Amniotic stem cell (primary cell): ENCODE measurements around the gene NLRC4.
"Not testable (repeated sequence)": the region's sequence is repeated elsewhere in the genome, so short reads cannot be mapped to it uniquely, and the experiment has no call there.

Source experiments
- DNase-seq: peaks from one replicate; lab custom pipeline; 2025; lab: John Stamatoyannopoulos, UW

NLRC4 gene

DNA sequence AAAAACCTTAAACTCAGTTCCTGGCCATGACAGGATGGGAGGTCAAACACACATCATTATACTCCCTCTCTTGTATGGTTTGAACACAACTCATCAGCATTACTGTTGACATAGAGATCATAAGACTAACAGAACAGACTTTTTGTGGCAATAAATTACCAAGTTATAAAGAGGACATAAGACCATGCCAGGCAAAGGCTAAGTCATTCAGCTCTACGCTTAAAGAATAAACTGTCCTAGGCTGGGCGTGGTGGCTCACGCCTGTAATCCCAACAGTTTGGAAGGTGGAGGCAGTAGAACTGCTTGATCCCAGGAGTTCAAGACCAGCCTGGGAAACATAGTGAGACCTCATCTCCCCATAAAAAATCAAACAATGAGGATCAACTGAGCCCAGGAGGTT, 16.4 kb downstream of the NLRC4 start:
- DNase-seq, result no peak

DNA sequence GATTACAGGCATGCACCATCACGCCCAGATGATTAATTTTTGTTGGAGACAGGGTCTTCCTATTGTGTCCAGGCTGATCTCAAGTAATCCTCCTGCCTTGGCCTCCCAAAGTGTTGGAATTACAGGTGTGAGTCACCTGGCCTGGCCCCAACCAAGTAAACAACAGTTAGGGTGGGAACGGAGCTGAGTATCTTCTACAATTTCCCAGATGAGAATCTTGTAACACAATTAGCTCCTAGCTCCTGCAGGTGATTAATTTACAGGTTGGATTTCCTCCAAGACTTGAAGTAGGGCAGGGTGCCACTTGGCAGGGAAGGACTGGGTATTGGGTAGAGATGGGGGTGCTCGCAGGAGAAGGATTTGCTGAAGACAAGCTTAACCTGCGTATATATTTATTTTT, 17.8 kb downstream of the NLRC4 start:
- DNase-seq, result no peak

DNA sequence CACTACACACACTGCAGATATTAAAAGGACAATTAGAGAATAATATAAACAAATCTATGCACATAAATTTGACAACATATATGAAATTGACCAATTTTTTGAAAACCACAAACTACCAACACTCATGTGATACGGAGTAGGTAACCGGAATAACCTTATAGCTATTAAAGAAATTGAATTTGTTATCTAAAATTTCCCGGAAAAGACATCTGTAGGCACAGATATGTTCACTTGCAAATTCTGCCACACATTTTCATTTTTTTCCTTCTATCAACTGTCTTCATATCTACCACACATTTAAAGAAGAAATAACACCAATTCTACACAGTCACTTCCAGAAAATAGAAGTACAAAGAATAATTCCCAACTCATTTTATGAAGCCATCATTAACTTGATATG, 22.4 kb downstream of the NLRC4 start:
- DNase-seq, result no peak

DNA sequence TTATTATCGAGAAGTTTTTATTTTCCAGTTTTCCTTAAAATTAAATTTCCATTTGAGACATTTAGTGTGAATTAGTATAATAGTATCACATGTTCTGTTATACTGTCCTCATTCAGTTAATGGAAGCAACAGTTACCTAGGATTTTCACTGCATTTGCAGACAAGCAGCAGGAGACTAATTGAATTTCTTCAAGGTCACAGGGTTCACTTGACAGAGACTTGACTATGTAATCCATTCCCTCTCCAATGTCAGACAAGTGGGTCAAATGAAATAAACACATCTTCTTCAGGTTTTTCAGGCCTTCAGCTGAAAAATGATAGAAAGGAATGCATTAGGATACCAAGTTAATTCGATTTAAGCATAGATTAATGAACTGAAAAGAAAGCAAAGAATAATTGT, 26.7 kb downstream of the NLRC4 start:
- DNase-seq, result no peak

DNA sequence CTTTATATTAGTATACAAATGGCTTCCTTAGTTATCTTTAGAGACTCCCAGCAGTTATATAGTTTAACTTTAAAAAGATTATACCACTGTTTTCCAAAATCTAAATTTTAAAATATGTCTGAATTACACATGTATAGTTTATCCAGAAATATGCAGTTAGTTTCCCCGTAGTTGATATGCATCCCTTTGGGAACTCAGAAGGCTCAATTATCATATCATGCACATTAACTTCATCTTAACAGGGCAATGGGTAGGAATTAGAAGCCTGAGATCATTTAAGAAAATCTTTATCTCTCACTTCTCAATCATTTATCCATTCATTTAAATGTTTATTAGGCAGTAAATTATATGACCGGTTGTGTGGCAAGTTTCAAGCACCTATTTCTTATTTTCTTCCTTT, 27.2 kb downstream of the NLRC4 start:
- no peak for DNase-seq

DNA sequence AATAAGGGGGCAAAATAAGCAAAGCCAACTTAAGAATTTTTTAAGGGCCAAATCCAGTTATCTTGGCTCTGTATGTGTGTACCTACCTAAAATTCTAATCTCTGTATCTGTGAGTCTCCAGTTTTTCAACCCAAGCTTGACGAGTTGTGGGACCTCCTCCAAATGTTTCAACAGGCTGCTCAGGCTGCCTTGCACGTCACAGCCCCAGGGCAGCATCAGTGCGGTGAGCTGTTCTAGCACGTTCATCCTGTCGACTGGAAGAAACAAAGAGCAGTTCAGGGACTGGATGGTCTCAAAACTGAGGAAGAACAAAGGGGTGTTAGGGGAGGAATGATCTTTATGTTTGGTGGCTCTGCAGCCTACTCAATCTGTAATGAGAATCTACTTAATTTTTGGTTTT, 29.4 kb downstream of the NLRC4 start:
- DNase-seq, result no peak

DNA sequence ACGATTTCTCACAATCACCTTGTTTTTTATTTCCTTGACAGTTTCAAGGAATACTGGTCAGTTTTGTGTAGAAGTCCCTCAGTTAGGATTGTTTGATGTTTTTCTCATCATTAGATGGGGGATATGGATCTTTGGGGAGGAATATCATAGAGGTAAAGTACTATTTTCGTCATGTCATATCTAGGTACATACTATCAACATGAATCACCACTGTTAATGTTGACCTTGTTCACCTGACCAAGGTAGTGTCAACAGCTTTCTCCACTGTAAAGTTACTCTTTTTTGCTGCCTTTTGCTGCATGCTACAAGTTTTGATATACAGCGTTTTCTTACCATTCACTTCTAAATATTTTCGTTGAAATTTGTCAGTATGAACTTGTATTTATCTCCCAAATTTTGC, 32.7 kb downstream of the NLRC4 start:
- DNase-seq, result no peak

DNA sequence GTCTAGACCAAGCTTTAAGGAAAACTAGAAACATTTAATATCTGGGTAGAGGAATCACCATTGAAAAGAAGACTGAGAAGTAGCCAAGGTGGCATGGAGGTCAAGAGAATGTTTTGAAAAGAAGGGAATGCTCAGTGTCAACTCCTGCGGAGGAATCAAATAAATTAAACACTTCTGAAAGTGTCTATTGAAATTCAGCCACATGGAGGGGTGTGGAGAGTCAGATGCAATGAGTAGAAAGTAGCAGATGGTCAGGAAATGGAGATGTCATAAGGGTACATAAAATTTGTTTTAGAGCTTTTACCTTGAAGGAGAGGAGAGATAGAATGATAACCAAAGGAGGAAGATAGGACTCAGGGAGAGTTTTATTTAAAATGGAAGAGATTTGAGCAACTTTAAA, 35.1 kb downstream of the NLRC4 start:
- DNase-seq, result no peak

DNA sequence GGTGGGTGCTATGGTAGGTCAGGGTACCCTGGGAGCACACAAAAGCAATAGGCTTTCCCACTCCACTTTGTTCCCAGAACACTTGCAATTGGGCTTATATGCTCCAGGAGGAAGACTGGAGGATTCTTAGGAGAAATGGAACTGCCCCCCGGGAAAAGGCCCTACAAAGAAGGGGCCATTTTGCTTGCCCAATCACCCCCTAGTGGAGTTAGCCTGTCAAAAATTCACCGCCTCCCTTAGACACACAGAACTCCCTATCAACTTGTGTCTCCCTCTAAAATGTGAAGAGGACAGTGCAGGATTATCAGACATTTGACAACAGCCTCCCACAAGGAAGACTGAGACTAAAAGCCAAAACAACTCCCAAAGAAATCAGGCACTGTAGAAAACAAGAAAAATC, 36.5 kb downstream of the NLRC4 start:
- DNase-seq, result no peak

DNA sequence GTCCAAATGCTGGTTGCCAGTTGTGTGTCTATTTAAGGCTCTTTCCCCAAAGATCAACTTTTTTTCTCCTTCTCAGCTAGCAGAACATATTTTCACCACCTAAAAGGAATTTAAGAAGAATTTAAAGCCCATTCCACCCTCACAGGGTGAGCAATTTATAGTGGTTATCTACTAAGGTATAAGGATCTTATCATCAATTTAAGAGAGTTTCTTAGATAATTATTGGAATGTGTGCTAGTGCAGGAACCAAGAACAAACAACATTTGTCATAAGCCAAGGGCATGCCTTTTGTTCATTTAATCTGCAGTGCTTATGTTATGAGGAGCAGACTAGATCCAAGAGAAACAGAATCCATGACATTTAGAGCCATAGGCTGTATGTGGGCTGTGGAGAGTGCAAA, 37.2 kb downstream of the NLRC4 start:
- DNase-seq, result no peak

DNA sequence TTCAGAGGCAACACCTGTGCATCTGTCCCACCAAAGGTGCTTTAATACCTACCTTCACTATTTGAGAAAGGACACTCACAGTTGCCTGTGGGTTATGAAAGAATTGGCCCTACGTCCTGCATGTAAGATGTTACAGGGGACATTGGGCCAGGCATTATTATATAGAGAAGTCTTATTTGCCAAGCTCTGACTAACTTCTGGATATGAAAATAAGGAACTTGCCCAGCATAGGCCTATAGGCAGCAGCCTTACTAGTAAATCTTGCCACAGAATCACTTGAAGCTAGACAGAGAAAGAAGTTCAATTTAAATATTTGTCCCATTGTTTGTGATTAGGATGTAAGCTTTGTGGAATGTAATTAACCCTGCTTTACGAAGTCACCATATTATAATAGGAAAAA, 41.7 kb downstream of the NLRC4 start:
- DNase-seq, result no peak

DNA sequence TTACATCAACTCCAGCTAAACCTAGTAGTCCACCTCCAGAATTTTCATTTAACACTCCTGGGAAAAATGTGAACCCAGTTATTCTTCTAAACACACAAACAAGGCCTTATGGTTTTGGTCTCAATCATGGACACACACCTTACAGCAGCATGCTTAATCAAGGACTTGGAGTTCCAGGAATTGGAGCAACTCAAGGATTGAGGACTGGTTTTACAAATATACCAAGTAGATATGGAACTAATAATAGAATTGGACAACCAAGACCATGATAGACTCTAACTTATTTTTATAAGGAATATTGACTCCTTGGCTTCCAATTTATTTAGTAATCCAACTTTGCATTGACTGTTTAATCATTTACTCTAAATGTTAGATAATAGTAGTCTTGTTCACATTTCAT, 44.2 kb downstream of the NLRC4 start:
- DNase-seq, result no peak

DNA sequence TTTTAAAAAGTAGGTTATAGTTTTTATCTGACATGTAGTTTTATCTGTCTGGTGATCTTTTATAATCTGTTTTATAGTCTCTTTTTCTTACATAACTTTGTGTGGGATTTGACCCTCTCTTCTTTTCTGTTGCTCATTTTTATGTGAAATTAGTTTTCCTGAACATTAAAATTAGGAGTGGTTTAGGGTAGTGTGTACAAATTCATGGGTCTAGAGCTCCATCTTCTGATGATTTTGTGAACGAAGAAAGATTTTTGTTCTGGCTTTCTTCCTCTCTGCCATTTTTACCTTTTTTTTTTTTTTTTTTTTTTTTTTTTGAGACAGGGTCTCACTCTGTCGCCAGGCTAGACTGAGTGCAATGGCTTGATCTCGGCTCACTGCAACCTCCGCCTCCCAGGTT, 52.4 kb downstream of the NLRC4 start:
- no peak for DNase-seq

DNA sequence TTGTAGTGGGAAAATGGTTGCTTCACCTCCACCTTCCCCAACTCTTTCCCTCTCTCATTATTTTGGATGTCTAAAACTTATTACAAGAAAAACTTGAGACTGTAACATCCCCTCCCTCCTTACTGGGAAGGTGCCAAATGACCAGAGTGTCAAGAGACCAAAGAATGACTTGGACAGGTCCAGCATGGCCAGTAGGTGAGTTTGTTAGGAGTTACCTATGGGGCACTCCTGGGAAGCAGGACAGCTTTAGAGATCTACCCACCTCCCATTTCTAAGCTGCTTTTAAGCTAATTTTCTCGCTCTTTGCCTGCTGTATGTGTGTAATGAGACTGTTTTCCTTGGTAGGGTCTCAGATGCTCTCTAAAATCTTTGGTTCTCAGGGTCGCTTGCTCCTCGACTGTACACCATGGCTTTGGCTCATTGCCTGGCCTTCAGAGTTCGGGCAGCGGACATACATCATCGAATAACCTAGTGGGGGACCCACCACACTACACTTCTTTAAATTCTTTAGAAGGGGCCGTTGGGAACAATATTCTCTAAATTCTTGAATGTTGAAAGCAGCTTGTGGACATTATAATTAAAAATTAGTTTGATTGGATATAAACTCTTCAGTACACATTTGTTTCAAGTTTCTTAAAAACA, 53.8 kb downstream of the NLRC4 start:
- DNase-seq, result no peak

DNA sequence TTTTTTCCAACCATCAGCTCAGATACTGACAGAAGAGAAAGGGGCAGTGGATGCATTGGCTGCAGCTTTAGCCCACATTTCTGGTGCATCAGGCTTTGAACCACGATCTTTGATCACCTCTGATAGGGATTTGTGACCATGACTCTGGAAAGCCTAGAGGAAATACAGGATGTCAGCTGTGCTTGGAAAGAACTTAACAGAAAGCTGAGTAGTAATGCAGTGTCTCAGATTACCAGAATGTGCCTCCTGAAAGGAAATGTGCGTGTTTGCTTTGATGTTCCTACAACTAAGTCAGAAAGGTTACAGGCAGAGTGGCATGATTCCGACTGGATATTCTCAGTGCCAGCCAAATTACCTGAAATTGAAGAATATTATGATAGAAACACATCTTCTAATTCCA, 61.3 kb downstream of the NLRC4 start:
- not testable (repeated sequence) for DNase-seq

DNA sequence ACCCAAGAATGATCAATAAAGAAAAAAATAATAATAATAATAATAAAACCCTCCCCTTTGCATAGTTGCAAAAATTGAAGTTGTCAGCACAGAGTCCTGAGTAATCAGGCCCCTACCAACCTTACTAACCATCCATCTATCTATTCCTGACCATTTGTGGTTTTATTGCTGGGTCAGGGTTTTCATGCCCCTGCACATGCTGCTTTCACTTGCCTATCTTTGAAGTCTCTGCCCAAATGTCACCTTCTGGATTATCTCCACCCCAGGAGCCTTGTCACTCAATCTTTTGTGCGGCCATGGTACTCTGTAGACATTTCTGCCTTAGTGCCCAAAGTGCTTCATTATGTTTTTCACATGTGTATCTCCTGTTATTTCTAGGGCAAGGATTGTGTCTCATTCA, 63.9 kb downstream of the NLRC4 start:
- DNase-seq, result no peak

DNA sequence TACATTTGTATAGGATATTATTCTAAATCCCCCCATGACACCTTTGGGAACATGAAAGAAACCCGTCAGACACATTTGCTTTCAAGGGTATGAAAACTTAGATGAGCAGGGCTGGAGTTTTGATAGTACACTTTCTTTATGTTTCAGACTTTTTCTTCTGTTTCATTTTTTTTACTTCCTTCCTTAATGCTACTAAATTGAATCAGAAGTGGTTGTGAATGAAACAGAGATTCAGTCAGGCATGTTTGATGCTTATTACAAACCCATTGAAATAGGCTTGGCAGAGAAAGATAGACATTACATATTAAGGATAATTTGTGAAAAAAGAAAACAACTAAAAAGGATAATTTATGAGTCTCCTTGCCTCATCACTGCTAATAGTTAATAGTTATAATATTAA, 72.3 kb downstream of the NLRC4 start:
- DNase-seq, result no peak

DNA sequence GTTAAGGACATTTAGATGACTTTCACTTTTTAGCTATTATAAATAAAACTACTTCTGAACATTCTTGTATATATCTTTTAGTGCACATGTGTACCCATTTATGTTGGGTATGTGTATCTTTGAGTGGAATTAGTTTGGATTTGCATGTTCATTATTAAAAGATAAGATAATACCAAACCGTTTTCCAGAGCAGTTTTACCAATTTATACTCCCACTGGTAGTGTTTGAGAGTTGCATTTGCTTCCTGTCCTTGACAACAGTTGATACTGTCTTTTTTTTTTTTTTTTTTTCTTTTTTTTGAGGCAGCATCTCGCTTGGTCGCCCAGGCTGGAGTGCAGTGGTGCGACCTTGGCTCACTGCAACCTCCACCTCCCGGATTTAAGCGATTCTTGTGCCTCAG, 75.7 kb downstream of the NLRC4 start:
- no peak for DNase-seq

DNA sequence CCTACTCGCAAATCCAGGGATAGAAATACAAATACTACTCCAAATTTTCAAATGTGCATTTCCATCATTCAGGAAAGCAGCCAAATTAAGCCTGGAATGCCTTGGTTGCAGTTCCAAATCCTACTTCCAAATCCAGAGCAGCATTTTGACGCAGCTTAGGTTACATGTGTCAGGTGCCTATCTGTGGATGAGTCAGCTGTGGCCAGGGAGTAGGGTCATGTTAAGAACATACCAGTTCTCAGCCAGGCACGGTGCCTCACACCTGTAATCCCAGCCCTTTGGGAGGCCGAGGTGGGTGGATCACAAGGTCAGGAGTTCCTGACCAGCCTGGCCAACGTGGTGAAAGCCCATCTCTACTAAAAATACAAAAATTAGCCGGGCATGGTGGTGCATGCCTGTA, 82.0 kb downstream of the NLRC4 start:
- no peak for DNase-seq
